Testis (tissue), 3 donors: ENCODE measurements around the gene CCDC146. TPM values are rescaled to one million over a fixed set of nuclear protein-coding genes. Genes with fewer than 3 reads are reported as not detected.

Experiments used
- DNase-seq: peaks from one replicate; pipeline ENCODE4 v3.0.0-alpha.2; 2019
- H3K27ac ChIP-seq, 2 donors: fragments of 200-600 bp; sonication (generic); one replicate each; pipeline ENCODE4 v1.5.1; 2019
- H3K27me3 ChIP-seq: fragments of 200-600 bp; sonication (generic); one replicate; pipeline ENCODE4 v1.5.1; 2019
- H3K36me3 ChIP-seq: fragments of 200-600 bp; sonication (generic); one replicate; pipeline ENCODE4 v1.5.1; 2017; ENCODE audit warnings: low read depth; ENCODE audit errors: missing control alignments
- H3K4me1 ChIP-seq: fragments of 200-600 bp; sonication (generic); one replicate; pipeline ENCODE4 v1.5.1; 2019
- H3K4me3 ChIP-seq, 2 donors: fragments of 200-600 bp; sonication (generic); one replicate each; pipeline ENCODE4 v1.5.1; 2017 to 2019
- H3K9me3 ChIP-seq: fragments of 200-600 bp; sonication (generic); one replicate; pipeline ENCODE4 v1.5.1; 2017
- POLR2A ChIP-seq: fragments of 450-650 bp; IDR thresholded peaks from one replicate; pipeline ENCODE4 v1.6.1; 2017; ENCODE audit warnings: antibody characterized with exemption, mild to moderate bottlenecking, moderate library complexity
- WGBS, 2 donors: methylation state at CpG; one replicate each; pipeline ENCODE4 v1.1.5; 2018; 5-methylcytosine and 5-hydroxymethylcytosine counted together
- intact Hi-C: fragments of 100-400 bp; cut with DNase I; formaldehyde crosslinking; loops from one replicate; pipeline ENCODE4 v1.15.1; 2023; ENCODE audit warnings: low total_unique reads
- polyA plus RNA-seq: library from polyadenylated mRNA; stranded (reverse); fragments of 350-450 nt; fragmentation: Illumina TruSeq; extraction: RNeasy Lipid Tissue Mini Kit (QIAGEN cat#74804); gene quantifications from one replicate; pipeline ENCODE4 v1.2.3, GENCODE V29; 2014; ENCODE audit warnings: low read depth, low replicate concordance; ENCODE audit not compliant: insufficient read depth
- total RNA-seq, 2 donors: library from RNA; depleted of rRNA; stranded (reverse); fragments of >200 nt; gene quantifications; one replicate each; pipeline ENCODE4 v1.2.3, GENCODE V29; 2016
- TF ChIP-seq, protein P1 (sequence below), 3 experiments: fragments of 450-650 bp in 2 of 3; fragments of 200-600 bp in 1 of 3; sonication (generic) in 1 of 3; IDR thresholded peaks; one replicate each; pipeline ENCODE4 v1.5.1; 2016 to 2019; ENCODE audit warnings: antibody characterized with exemption in 3 of 3, mild to moderate bottlenecking in 2 of 3, moderate library complexity in 1 of 3

CCDC146 gene
- total and polyA plus RNA-seq, 3 donors from 2014 or later, result 20.9 to 35.7 (median 34.3) TPM

- H3K9me3 ChIP-seq, result no peaks in the 10 kb centered on the region
- H3K27ac ChIP-seq, result no peak overlapping the region
- intact Hi-C loops, result no loop called here
- no peak for TF ChIP-seq POLR2A
- TF ChIP-seq, protein P1, sequence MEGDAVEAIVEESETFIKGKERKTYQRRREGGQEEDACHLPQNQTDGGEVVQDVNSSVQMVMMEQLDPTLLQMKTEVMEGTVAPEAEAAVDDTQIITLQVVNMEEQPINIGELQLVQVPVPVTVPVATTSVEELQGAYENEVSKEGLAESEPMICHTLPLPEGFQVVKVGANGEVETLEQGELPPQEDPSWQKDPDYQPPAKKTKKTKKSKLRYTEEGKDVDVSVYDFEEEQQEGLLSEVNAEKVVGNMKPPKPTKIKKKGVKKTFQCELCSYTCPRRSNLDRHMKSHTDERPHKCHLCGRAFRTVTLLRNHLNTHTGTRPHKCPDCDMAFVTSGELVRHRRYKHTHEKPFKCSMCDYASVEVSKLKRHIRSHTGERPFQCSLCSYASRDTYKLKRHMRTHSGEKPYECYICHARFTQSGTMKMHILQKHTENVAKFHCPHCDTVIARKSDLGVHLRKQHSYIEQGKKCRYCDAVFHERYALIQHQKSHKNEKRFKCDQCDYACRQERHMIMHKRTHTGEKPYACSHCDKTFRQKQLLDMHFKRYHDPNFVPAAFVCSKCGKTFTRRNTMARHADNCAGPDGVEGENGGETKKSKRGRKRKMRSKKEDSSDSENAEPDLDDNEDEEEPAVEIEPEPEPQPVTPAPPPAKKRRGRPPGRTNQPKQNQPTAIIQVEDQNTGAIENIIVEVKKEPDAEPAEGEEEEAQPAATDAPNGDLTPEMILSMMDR (IDR thresholded peaks at IDR 0.05), result no peak
- H3K4me1 ChIP-seq, result no peaks in the 10 kb centered on the region
- H3K4me3 ChIP-seq, result no peak overlapping the region
- no peaks in the 10 kb centered on the region for H3K27me3 ChIP-seq
- WGBS, 2 donors, result 85 to 91% methylated on average over 2 of the region's 2 CpGs
- DNase-seq, result no peak
- H3K36me3 ChIP-seq, result no peaks in the 10 kb centered on the region
Observed at GRCh38 chr7:77185866-77186265, 63.5 kb downstream of the CCDC146 start.

GRCh38 chr7:77188731-77189437 is 66.5 kb downstream of the CCDC146 start:
- Histone ChIP-seq H3K27ac (no peak overlapping the region), H3K27me3 (no peaks in the 10 kb centered on the region), H3K4me3 (no peak overlapping the region), H3K36me3 (no peaks in the 10 kb centered on the region), H3K9me3 (no peaks in the 10 kb centered on the region), H3K4me1 (no peaks in the 10 kb centered on the region)
- no peak for TF ChIP-seq POLR2A
- TF ChIP-seq, protein P1 (IDR thresholded peaks at IDR 0.05), result no peak
- intact Hi-C loops, result no loop called here
- 88 to 92% methylated on average over 4 of the region's 4 CpGs for WGBS, 2 donors
- DNase-seq, result no peak

DNA sequence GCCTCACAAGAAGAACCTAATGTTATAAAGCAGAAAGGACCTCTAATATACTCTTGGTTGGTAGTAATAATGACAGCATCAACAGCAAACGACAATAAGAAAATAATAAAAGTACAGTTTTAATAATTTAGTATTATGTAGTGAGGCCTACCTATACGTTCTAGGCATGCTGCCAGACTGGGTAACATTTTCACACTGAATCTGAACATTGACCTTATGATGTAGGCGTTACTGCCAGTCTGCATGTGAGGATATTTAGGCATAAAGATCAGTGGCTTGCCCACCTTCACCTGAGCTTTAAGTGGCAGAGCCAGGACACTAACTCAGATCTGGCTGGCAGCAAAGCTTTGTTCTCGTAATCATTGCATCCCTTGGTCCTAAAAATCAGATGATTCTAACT is 74.7 kb downstream of the CCDC146 start:
- TF ChIP-seq, protein P1 (IDR thresholded peaks at IDR 0.05), result no peak
- TF ChIP-seq POLR2A, result no peak
- intact Hi-C loops, result no loop called here
- Histone ChIP-seq H3K4me1 (no peaks in the 10 kb centered on the region), H3K27me3 (no peaks in the 10 kb centered on the region), H3K4me3 (peak overlapping the region in 1 of 2 donors; percentile 9), H3K9me3 (no peaks in the 10 kb centered on the region), H3K36me3 (no peaks in the 10 kb centered on the region), H3K27ac (no peak overlapping the region)
- WGBS, 2 donors, result 72 to 73% methylated on average over 4 of the region's 4 CpGs
- DNase-seq, result no peak

- H3K27me3 ChIP-seq, result no peaks in the 10 kb centered on the region
- no peaks in the 10 kb centered on the region for H3K36me3 ChIP-seq
- H3K27ac ChIP-seq, result peak within 1 kb of the TSS; percentile 25 to 47
- DNase-seq, result peak; percentile 67
- TF ChIP-seq, protein P1 (IDR thresholded peaks at IDR 0.05), result no peak
- no peak for TF ChIP-seq POLR2A
- WGBS, 2 donors, result 12 to 17% methylated on average over 15 of the region's 15 CpGs
- peak within 1 kb of the TSS; percentile 32 to 37 for H3K4me3 ChIP-seq
- intact Hi-C loops, result no loop called here
- H3K9me3 ChIP-seq, result no peaks in the 10 kb centered on the region
- no peaks in the 10 kb centered on the region for H3K4me1 ChIP-seq
Observed at GRCh38 chr7:77199013-77199966, 76.9 kb downstream of the CCDC146 start, which contains the start of gene FGL2. Gene FGL2, minus strand, starts transcription at chr7:77199819. Its CDS starts 26 bp downstream, at chr7:77199793.
